Activated gamma-delta T cell treated with anti-CD3 and anti-CD28 coated beads, Interleukin-2, amount 50 U/mL, for 16 hours (primary cell): Measurements from ENCODE around the gene GAB1.

ENCODE experiments used
- DNase-seq: peaks from one replicate; pipeline ENCODE4 v3.0.0-alpha.2; 2020; ENCODE audit warnings: low read depth

The GAB1 gene

DNA sequence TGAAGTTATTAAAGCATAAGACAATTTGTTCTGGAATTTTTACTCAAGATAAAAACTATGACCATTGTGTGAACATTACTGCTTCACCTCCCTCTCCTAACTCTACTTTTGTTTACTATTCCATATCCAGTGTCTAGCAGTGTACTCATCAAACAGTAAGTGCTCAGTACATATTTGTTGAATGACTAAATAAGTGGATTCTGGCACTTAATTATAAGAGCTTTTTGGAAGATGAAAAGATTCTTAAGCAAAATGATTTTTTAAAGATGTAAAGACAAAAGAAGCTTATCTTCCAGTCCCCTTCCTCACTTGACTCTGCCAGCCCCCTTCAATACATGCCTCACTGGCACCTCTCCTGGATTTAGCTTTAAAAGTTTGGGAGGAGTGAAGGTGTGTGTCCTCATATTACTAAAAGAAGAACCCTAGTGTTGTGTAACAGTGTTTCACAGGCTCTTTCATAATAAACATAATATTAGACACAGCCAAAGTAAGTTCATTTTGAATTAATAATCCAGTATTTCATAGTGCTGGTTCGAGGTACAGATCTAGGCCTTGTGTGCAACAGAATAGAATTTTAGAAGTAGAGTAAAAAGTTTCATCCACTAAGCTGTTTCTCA lies 53.0 kb downstream of the GAB1 start:
- no peak for DNase-seq

DNA sequence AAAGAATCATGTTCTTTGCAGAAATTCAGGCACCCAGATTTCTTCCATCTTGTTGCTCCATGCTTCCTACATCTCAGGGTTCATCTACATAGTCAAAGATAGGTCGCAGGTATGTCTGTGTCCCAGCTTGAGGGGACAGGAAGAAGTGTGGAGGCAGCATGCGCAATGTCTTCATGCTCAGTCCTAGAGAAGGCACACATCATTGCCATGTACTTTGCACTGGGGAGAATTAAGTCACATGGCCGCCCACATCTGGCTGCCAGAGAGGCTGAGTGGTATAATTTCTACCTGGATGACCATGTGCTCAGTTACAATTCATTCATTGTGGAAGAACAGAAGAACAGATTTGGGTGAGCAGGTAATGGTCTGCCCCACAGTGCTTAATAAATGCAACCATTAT lies 54.1 kb downstream of the GAB1 start:
- no peak for DNase-seq

- no peak for DNase-seq
Observed at GRCh38 chr4:143391261-143391660, 54.6 kb downstream of the GAB1 start.

DNA sequence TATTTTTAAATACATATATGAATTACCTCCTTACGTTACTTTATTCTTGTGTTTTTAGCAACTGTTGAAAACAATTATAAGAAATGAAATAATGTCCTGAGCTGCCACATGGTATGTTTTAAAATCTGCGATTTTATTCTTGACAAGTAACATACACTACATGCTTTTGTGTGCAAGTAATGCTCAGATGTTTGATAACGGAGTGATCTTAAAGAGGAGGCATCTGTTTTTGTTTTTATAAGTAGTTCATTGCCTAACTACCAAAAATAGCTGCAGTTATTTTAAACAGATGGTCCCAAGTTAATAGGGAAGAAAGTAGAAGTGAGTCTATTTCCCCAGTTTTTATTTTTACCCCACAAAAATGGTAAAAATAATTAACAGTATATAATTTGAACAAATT lies 55.2 kb downstream of the GAB1 start:
- no peak for DNase-seq

DNA sequence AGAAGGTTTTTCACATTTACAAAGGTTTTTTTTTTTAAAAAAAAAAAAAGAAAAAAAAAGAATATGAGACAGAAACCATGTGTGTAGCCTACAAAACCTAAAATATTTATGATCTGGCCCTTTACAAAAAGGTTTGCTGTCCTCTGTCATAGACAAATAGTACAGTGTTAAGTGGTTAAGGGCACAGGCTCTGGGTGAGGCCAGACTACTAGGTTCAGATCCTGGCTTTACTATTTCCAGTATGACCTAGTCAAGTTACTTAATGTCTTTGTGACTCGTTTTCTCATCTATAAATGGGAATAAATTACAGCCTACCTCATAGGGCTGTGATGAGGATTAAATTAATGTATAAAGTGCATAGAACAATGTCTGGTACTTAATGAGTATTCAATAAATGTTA lies 56.5 kb downstream of the GAB1 start:
- no peak for DNase-seq

DNA sequence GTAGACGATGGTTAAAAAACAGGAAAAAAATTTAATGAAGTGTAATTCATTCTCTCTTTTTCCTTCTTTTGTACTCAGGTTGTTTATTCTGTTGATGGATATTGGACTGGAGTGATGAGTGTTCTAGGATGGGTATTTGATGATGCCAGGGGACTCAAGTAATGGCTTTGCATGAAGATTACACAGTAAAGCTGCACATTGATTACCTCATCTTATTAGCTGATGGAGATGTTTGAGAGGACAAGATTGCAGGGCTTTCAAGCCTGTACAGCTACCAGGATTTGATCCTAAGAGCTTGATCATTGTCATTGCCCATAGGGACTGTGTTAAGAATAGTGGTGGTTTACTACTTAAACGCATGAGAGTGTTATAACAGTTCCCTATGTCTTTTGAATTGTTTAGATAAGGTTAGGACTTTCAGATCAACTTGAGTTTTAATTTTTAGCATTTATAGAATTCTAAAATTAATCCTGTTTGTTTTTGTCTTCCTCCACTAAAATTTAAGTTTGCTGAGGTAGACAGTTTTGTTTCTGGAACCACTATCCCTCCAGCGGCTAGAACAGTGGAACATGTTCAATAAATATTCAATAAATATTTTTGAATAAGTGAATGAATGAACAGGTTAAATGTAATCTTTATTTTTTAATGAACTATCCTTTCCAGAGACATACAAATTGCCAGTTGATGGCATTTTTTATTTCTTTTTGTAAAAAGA lies 58.2 kb downstream of the GAB1 start:
- no peak for DNase-seq

DNA sequence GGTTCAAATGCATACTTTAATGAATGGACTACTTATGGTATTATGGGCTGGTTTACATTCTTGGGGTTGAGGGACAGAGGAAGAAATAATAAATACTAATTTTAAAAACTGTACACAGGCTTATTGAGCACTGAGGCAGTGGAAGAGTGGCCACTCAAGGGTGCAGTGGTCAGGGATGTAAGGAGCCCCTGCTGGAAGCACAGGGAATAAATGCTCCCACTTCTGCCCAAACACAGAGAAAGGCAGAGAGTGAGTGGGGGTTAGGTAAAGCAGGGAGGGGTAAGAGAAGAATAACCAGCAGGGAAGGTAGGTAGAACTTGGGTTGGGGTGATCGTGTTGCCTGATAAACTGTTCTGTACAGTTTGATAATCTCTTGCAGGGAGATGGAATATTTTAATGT lies 60.0 kb downstream of the GAB1 start:
- DNase-seq, result no peak

- no peak for DNase-seq
Observed at GRCh38 chr4:143397335-143397734, 60.7 kb downstream of the GAB1 start.

- DNase-seq, result no peak
Observed at GRCh38 chr4:143397887-143398286, 61.2 kb downstream of the GAB1 start.

- no peak for DNase-seq
Observed at GRCh38 chr4:143399113-143399949, 62.7 kb downstream of the GAB1 start.

DNA sequence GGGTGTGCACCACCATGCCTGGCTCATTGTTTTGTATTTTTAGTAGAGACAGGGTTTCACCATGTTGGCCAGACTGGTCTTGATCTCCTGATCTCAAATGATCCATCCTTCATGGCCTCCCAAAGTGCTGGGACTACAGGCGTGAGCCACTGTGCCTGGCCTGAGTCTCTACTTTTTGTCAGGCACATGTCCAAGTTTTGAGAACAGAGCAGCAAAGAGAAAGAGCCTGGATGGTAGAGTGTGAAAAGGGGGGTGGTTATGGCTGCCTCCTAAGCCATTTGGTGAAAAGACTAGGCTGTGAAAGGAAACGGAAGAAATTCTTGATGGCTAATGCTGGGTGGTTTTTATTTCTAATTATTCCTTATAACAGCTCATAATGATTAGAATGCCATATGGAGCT lies 63.4 kb downstream of the GAB1 start:
- no peak for DNase-seq

- no peak for DNase-seq
Observed at GRCh38 chr4:143402776-143403552, 66.3 kb downstream of the GAB1 start.

DNA sequence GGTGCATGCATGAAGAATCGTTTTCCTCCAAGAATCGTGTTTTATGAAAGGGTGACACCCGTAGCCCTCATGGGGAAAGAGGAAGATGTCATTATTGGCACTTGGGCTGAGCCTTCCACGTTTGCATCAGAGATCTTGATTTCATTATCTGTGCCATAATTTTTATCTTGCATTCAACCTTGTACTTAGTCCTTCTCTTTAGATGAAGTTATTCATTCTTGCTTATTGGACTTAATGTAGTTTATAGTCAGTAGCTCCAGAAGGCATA lies 66.8 kb downstream of the GAB1 start:
- DNase-seq, result no peak

GRCh38 chr4:143404555-143404954 lies 67.9 kb downstream of the GAB1 start:
- DNase-seq, result no peak

DNA sequence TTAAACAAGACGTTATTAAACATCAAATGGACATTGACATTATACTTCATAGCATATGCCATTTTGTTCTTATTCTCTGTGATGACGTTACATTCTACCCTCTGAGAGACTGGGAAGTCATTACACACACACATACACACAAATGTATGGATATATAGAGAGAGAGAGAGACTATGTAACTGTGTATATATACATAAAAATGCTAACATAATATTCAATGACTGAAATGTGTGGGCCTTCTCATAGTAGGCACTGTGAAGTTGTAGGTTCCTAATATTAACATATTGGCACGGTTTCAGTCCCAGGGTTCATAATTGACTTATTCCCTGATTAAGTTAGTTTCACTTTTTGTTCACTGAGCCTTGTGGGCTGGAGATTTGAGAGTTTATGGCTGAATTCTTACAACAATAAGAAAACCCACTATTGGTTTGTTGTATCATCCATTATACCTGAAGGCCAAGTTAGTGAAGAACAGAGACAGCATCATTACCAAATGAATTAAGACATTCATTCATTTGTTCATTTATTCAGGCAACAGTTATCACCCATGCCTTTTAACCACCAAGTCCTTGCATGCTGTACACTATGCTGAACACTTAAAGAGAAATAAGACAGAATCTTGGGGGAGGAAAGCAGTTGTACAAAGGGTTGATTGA lies 68.5 kb downstream of the GAB1 start:
- no peak for DNase-seq

- DNase-seq, result no peak
Observed at GRCh38 chr4:143406523-143406922, 69.8 kb downstream of the GAB1 start.

- DNase-seq, result no peak
Observed at GRCh38 chr4:143407474-143407873, 70.8 kb downstream of the GAB1 start.

- DNase-seq, result no peak
Observed at GRCh38 chr4:143407888-143408287, 71.2 kb downstream of the GAB1 start.

GRCh38 chr4:143410015-143410414 lies 73.3 kb downstream of the GAB1 start:
- no peak for DNase-seq

DNA sequence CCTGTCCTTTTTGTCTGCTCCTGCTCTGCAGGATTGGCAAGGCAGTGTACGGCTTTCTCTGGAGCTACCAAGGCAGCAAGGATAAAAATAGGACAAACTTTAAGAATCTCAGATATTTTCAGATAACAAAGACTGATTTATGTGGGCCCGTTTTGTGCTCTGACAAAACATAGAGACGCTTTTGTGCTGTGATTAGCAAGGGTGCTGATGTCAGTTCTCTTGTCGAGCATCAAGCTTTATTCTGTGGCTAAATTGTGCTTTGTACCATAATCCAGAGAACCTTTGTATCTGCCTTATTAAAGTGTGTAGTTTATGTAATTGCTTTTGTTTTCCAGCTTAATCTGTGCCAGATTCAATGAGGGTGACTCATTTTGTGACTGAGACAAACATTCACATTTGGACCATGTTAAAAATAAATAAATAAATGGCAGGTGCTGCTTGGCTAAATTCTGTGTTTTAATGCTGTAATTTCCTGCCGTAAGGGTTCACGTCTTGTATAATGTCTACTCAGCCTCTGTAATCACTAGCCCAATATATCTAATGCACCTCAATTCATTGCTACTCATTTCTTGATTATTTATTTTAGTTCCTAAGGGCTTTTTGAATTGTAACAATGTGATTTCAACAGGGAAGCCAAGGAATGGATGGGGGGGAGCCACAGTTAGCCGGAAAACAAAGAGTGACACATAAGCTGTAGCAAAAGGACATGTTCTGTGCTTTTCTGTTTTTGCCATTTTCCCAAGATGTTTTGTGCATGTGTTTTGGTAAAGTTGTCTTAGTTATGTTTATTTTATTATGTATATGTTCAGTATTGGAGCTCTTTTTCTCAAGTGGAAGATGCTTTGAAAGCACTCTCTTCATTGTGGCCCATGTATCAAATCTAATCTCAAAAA lies 75.1 kb downstream of the GAB1 start:
- DNase-seq, result no peak

- DNase-seq, result no peak
Observed at GRCh38 chr4:143412420-143412758, 75.7 kb downstream of the GAB1 start.
